ENCODE data around the gene SMIM24.

- no peak for TF ChIP-seq CTCF (IDR thresholded peaks at IDR 0.05)
- TF ChIP-seq ZFX (IDR thresholded peaks at IDR 0.05; ENCODE audit: borderline replicate concordance): no peak
Measured at GRCh38 chr19:3518659-3519058, 38.3 kb upstream of the SMIM24 start.
